ENCODE data around the gene TMEM186.
"Not testable (repeated sequence)": the region's sequence is repeated elsewhere in the genome, so short reads cannot be mapped to it uniquely, and the experiment has no call there.

The TMEM186 gene

DNA sequence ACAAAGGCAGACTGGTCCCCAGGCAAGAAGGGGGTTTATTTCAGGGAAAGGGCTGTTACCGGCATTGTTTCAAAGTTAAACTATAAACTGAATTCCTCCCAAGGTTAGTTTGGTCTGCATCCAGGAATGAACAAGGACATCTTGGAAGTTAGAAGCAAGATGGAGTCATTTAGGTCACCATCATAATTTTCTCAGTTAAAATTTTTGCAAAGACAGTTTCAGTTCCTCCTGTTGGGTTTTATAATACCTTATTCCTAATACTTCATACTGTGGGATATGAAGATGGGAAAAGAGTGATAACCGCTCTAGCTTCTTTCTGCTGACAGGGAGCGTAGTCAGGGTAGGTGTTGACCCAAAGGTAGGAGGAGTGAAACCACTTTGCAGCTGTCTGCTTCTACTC is 25.0 kb upstream of the TMEM186 start:
- peaks cover 63% of the 10 kb centered on the region for H3K36me3 Mint-ChIP-seq (ENCODE audit: low read depth)
- ATAC-seq (no peak), DNase-seq (no peak)
- no peak overlapping the region for H3K27ac Mint-ChIP-seq
- no peaks in the 10 kb centered on the region for H3K27me3 Mint-ChIP-seq
- H3K4me1 Mint-ChIP-seq = peaks cover 7% of the 10 kb centered on the region
- H3K9me3 Mint-ChIP-seq = no peaks in the 10 kb centered on the region
- no peak overlapping the region for H3K4me3 Mint-ChIP-seq

DNA sequence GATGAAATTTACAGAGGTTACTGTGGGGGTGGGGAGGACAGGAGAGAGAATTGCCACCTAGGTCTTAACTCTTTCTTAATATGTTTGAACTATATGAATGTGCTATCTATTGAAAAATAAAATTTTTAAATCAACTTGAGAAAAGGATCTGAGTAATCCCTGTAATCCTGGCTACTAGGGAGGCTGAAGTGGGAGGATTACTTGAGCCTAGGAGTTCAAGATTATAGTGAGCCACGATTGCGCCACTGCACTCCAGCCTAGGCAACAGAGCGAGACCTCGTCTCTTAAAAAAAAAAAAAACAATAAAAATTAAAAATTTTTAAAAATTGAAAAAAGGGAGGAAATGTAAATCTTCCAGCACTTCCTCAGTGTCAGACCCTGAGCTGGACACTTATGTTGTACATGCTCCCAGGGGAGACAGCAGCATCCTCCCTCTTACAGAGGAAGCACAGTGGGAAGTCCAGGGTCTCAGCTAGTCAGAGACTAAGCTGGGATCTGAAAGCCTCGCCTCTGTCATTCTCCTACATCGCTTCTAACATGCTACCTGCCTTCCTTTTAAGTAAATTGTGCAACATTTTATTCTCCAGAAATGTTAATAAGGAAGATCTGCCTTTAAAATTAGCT is 22.1 kb upstream of the TMEM186 start:
- H3K4me3 Mint-ChIP-seq = no peak overlapping the region
- H3K27me3 Mint-ChIP-seq = no peaks in the 10 kb centered on the region
- H3K36me3 Mint-ChIP-seq (ENCODE audit: low read depth) = peaks cover 71% of the 10 kb centered on the region
- no peak overlapping the region for H3K27ac Mint-ChIP-seq
- ATAC-seq = no peak
- H3K9me3 Mint-ChIP-seq = no peaks in the 10 kb centered on the region
- no peak for DNase-seq
- peaks cover 20% of the 10 kb centered on the region for H3K4me1 Mint-ChIP-seq

DNA sequence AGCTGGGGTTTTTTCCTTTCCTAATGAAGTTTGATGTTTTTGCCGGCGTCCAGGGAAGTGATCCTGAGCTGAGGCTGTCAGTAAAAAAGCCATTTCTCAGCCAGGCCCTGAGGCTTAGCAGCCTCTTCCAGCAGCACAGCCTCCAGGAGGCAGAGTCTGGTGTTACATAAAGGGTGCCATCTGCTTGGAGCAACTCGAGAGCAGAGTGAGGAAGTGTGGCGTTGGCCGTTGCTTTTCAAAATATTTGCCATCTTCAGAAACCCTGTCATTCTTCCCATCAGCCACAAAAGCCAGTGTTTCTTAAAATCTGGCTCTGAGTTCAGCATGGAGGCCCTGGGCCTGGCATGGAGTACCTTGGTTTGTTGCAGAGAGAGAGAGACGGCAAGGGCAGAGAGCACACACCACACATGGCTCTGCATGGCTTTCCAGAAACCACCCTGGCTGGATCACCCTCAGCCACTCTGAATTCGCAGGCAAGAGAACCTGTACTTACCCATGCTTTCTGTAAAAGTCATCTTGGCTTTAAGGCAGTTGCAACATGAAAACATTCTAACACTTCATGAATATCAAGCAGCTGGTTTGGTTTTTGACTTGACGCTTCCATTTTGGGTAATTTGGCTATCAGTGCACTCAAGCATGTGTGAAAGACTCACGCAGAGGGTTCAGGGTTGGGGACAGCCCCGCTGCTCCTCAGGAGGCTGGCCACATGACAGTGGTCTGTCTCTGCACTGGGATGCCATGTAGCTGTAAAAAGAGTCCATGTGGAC is 21.2 kb upstream of the TMEM186 start:
- Mint-ChIP-seq H3K27ac (no peak overlapping the region), H3K4me1 (peaks cover 29% of the 10 kb centered on the region), H3K36me3 (ENCODE audit: low read depth) (peaks cover 67% of the 10 kb centered on the region), H3K27me3 (no peaks in the 10 kb centered on the region), H3K4me3 (no peak overlapping the region), H3K9me3 (no peaks in the 10 kb centered on the region)
- DNase-seq (no peak), ATAC-seq (no peak)

DNA sequence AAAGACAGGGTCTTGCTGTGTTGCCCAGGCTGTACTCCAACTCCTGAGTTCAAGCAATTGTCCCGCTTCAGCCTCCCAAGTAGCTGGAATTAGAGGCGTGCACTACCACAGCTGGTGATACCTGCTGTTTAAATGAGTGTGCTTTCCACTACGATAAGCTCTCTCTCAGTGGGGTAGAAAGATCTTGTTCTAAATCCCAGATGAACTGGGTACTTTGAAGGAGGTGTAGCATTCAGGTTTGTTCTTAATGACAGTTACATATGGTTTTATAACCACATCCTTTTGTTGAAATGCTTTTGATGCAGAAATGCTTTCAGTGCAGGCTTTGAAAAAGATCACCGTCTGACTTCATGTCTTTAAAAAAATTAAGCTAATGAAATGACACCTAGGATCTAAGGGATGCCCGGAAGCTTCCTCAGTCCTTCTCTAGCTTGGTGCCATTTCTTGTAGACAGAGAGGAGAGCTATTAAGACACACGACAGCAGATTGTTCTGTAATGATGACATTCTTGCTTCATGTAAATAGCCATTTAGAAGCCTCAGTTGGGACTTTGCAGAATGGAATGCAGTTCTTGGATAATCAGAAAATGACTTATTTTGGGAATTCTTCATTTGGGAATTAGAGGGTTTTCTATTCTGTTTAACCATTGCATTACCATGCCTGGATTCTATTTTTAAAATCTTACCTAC is 19.7 kb upstream of the TMEM186 start:
- ATAC-seq (no peak), DNase-seq (no peak)
- Mint-ChIP-seq H3K9me3 (no peaks in the 10 kb centered on the region), H3K27ac (peak overlapping the region; percentile 20), H3K4me3 (no peak overlapping the region), H3K36me3 (ENCODE audit: low read depth) (peaks cover 70% of the 10 kb centered on the region), H3K27me3 (no peaks in the 10 kb centered on the region), H3K4me1 (peaks cover 33% of the 10 kb centered on the region)

DNA sequence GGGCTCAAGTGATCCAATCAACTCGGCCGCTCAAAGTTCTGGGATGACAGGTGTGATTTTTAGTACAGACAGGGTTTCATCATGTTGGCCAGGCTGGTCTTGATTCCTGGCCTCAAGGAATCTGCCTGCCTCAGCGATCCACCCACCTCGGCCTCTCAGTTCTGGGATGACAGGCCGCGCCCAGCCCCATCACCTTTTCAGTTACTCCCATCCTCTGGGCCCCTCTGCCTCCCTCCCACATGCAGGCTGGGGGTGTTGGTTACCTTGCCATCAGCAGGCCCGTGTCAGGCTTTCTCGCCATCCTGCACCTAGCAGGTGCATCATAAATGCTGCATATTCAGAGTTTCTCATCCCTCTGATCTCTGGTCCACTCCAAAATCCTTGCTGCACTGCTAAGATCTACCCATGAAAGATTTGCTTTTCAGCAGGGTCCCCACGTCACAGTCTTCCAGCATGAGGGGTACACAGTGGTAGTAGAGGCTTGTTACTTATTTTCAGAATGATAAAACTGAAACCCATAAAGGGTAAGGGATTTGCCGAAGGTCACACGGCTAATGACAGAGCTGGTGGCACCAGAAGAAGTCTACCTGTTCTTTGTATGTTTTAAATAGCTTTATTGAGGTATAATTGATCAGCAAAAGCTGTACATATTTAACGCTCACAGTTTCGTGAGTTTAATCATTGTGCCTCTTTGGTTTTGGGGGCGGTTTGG is 16.8 kb upstream of the TMEM186 start:
- Mint-ChIP-seq H3K36me3 (ENCODE audit: low read depth) (peaks cover 70% of the 10 kb centered on the region), H3K27ac (peak overlapping the region; percentile 68), H3K9me3 (no peaks in the 10 kb centered on the region), H3K4me1 (peaks cover 32% of the 10 kb centered on the region), H3K27me3 (no peaks in the 10 kb centered on the region), H3K4me3 (no peak overlapping the region)
- DNase-seq (no peak), ATAC-seq (peak; percentile 74)

DNA sequence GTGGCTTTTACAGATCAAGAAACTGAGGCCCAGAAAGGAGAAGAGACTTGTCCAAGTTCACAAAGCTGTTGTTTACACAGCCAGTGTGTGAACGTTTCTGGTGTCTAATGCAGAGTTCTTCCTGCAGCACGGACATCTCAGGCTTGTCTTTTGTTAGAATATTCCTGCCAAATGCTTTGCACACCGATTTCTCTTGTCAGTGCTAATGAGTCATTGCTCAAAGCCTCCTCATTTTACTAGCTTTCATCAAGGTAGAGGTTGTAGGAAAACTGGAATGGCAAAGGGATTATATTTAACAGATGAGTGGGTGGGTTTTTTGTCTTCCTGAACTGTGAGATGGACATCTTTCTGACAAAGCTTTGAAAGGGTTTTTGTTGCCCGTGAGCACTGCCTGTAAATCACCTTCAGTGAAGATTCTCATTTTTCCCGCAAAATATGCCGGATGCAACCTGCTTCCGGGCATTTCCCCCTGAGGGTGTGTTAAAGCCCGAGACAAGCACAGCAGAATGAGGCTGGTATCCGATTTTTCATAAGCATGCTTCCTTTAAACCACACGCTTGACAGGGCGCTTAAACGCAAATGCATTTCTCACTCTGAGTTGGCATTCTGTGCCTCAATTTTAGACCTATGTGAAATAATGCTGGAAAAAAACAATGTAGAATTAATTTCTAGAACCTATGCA is 14.9 kb upstream of the TMEM186 start:
- DNase-seq (no peak), ATAC-seq (no peak)
- Mint-ChIP-seq H3K4me1 (peaks cover 28% of the 10 kb centered on the region), H3K27me3 (no peaks in the 10 kb centered on the region), H3K27ac (no peak overlapping the region), H3K36me3 (ENCODE audit: low read depth) (peaks cover 78% of the 10 kb centered on the region), H3K9me3 (no peaks in the 10 kb centered on the region), H3K4me3 (no peak overlapping the region)

DNA sequence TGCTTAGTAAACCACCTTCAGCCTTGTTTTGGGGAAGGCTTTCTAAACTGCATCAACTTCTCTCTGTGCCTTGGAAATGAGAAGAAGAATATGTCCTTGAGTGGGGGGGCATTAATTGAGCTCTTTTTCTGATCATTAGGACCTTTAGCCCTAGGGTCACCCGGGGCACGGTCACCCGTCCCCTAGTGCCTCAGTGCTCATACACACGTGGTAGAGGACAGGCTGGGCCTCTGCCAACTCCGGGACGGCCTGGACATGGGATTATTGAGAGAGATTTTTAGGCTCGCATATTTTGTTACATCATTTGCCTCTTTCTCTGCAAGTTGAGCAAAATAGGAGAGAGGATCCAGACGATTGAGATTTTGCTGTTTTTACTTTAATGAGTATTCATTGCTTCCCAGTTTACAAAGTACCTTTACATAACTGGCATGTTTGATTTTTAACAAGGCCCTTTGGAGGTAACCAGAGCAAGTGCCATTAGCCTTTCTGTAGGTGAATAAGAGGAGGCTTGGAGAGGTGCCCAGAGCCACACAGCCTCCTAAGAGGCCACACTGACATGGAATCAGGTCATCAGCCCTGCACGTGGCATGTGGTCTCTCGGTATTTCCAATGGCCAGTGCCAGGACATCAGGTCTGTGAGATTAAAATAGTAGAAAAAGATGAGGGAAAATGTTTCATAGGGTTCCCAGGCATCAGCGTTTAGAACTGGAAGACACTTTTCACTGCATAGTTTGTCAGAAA is 11.3 kb upstream of the TMEM186 start:
- peaks cover 76% of the 10 kb centered on the region for H3K36me3 Mint-ChIP-seq (ENCODE audit: low read depth)
- H3K27me3 Mint-ChIP-seq = no peaks in the 10 kb centered on the region
- H3K4me3 Mint-ChIP-seq = no peak overlapping the region
- no peak for DNase-seq
- H3K27ac Mint-ChIP-seq = no peak overlapping the region
- no peaks in the 10 kb centered on the region for H3K9me3 Mint-ChIP-seq
- H3K4me1 Mint-ChIP-seq = peaks cover 9% of the 10 kb centered on the region
- ATAC-seq = no peak

DNA sequence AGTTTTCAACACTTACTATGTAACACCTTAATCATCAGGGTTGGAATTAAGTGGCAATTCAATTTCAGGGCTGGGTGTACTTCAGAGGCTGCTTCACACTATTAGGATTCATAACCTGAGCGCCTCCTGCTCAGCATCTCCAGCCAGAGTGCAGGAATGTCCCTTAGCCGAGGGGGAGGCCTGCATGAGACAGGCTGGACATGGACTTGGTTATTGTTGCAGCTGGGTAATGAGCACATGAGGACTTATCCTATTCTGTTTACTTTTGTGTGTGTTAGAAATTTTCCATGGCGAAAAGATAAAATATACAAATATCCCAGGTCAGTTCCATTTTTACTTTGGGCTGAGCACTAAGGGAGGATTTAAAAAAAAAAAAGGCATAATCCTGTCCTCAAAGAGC is 10.6 kb upstream of the TMEM186 start:
- H3K36me3 Mint-ChIP-seq (ENCODE audit: low read depth) = peaks cover 75% of the 10 kb centered on the region
- DNase-seq (no peak), ATAC-seq (no peak)
- H3K4me1 Mint-ChIP-seq = peaks cover 4% of the 10 kb centered on the region
- no peaks in the 10 kb centered on the region for H3K27me3 Mint-ChIP-seq
- H3K9me3 Mint-ChIP-seq = no peaks in the 10 kb centered on the region
- no peak overlapping the region for H3K4me3 Mint-ChIP-seq
- no peak overlapping the region for H3K27ac Mint-ChIP-seq

DNA sequence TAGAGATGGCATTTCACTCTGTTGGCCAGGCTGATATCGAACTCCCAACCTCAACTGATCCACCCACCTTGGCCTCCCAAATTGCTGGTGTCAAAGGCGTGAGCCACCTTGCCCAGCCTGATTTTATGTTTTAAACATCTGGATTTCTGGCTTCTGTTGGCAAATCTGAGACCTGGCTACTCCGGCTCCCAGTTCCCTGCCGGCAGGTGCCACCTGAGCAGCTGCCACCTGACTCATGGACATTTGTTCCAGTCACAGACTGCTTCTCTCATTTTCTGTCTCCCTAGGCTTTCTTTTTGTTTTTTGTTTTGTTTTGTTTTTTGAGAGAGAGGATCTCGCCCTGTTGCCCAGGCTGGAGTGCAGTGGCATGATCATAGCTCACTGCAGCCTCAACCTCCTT is 9.8 kb upstream of the TMEM186 start:
- ATAC-seq (no peak), DNase-seq (no peak)
- Mint-ChIP-seq H3K36me3 (ENCODE audit: low read depth) (peaks cover 74% of the 10 kb centered on the region), H3K27me3 (no peaks in the 10 kb centered on the region), H3K4me1 (peaks cover 2% of the 10 kb centered on the region), H3K27ac (no peak overlapping the region), H3K9me3 (no peaks in the 10 kb centered on the region), H3K4me3 (no peak overlapping the region)

DNA sequence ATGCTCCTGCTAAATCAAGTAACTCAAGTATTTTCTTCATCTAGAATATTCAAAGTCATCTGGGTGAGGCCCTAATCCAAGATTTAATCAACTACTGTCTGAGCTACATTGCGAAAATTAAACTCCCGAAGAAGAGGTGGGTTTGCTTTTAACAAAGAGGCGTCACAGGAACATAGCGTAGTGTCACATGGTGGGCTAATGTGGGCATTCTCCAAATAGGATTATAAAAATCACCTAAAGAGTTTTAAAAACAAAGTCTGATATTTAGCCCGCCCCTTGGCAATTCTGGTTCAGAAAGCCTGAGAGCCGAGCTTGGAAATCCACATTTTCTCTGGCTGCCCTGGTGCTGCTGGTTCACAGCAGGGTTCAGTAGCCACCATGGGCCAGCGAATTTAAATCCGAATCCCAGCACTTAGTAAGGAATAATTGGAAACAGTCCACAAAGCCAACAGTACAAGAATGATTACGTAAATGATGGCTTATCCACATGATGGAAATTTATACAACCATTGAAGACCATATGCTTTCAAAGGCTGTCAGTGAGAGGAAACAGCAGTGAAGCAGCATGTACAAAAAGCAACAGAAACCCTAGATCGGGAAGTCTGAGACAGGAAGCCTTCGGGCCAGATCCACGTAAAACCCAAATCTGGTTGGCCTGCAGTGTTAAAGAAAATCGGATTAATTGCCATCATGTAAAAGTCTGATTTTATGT is 9.0 kb upstream of the TMEM186 start:
- H3K4me1 Mint-ChIP-seq = peaks cover 2% of the 10 kb centered on the region
- no peak overlapping the region for H3K27ac Mint-ChIP-seq
- H3K27me3 Mint-ChIP-seq = no peaks in the 10 kb centered on the region
- H3K36me3 Mint-ChIP-seq (ENCODE audit: low read depth) = peaks cover 73% of the 10 kb centered on the region
- ATAC-seq = no peak
- H3K4me3 Mint-ChIP-seq = no peak overlapping the region
- no peak for DNase-seq
- no peaks in the 10 kb centered on the region for H3K9me3 Mint-ChIP-seq

DNA sequence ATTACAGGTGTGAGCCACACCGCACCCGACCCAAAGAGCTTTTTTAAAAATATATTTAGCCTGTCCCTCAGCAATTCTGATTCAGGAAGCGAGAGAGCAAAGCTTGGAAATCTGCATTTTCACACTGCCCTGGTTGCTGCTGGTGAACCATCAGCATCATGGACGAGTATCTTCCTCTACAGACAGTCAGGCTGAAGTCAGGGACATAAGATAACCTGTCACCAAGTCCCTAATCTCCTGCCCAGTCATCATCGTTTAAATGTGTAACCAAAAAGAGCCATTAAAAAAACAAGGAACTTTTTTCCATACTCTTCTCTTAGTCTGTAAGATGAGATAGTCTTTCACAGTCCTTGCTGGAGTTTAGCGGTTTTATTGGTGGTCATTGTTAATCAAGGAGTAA is 6.9 kb upstream of the TMEM186 start:
- H3K9me3 Mint-ChIP-seq = no peaks in the 10 kb centered on the region
- no peak overlapping the region for H3K4me3 Mint-ChIP-seq
- ATAC-seq (no peak), DNase-seq (no peak)
- H3K4me1 Mint-ChIP-seq = peaks cover 14% of the 10 kb centered on the region
- H3K36me3 Mint-ChIP-seq (ENCODE audit: low read depth) = peaks cover 64% of the 10 kb centered on the region
- H3K27ac Mint-ChIP-seq = no peak overlapping the region
- H3K27me3 Mint-ChIP-seq = no peaks in the 10 kb centered on the region

DNA sequence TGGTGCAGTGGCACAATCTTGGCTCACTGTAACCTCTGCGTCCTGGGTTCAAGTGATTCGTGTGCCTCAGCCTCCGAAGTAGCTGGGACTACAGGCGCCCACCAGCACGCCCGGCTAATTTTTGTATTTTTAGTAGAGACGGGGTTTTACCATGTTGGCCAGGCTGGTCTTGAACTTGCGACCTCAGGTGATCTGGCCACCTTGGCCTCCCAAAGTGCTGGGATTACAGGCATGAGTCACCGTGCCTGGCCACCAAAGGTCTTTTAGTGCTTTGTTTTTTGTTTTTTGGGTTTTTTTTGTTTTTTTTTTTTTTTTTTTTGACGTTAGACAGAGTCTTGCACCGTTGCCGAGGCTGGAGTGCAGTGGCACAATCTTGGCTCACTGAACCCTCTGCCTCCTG is 6.3 kb upstream of the TMEM186 start:
- DNase-seq, H3K27me3 Mint-ChIP-seq, H3K27ac Mint-ChIP-seq, ATAC-seq, H3K9me3 Mint-ChIP-seq, H3K4me3 Mint-ChIP-seq: not testable (repeated sequence)
- Mint-ChIP-seq H3K4me1 (peaks cover 18% of the 10 kb centered on the region), H3K36me3 (ENCODE audit: low read depth) (peaks cover 63% of the 10 kb centered on the region)

DNA sequence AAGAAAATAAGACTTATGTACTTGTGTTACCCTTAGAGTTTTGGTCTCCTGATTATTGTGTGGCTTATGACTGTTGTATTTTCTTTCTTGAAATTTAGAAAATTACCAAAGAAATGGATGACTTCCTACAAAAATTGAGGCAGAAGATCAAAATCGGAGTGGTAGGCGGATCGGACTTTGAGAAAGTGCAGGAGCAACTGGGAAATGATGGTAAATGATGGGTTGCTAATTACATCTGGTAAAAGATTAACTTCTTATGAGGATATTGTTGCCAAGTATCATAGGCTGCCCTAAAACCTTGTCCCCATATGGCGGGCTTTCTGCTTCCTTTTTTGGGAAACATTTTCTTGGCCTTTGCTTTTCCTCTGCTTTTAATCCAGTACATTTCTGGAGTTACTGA is 4.3 kb upstream of the TMEM186 start:
- Mint-ChIP-seq H3K4me3 (no peak overlapping the region), H3K4me1 (peaks cover 30% of the 10 kb centered on the region), H3K9me3 (no peaks in the 10 kb centered on the region), H3K36me3 (ENCODE audit: low read depth) (peaks cover 53% of the 10 kb centered on the region), H3K27ac (no peak overlapping the region), H3K27me3 (peaks cover 2% of the 10 kb centered on the region)
- ATAC-seq (no peak), DNase-seq (no peak)

All from activated naive CD8-positive, alpha-beta T cell treated with anti-CD3 and anti-CD28 coated beads, Interleukin-2, amount 50 U/mL, for 24 hours (primary cell).